ENCODE results near the gene BICC1. TPM values are rescaled to one million over a fixed set of nuclear protein-coding genes. Genes with fewer than 3 reads are reported as not detected.

Gene BICC1
- total RNA-seq, 1 experiment from 2014 or later = not detected

DNA sequence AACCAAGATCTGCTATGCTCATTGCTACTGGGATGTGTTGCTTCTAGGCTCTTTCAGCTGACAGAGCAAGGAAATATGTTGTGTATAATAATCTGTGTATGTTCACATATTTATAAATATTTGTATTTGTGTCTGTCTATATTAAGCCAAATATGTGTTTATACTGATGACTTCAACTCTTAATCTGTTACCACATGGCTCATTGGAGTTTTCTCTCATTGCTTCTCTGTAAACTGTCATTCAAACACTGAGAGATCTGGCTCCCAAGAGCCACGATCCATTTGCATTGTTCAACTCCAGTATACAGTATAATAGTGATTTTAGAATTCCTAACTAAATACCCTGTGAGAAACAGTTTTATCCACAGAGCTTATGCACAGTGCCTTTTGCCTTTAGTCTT lies 35.3 kb downstream of the BICC1 start:
- POLR2A ChIA-PET = no interaction called here
- H3K4me1 ChIP-seq (ENCODE audit: control insufficient read depth in 1 of 2, insufficient read depth in 2 of 2, low read length in 2 of 2) = no peaks in the 10 kb centered on the region
- no peak overlapping the region for H3K4me3 ChIP-seq (replicated peaks in 1 of 2; ENCODE audit: low read depth in 1 of 2, low read length in 2 of 2)
- no peak overlapping the region for H3K9ac ChIP-seq (ENCODE audit: low read length)
- H3K79me2 ChIP-seq (ENCODE audit: insufficient read depth, low read length) = no peaks in the 10 kb centered on the region
- ATAC-seq (no peak), DNase-seq (ENCODE audit: low read depth, low spot score) (no peak)
- H4K20me1 ChIP-seq (ENCODE audit: insufficient read depth) = no peaks in the 10 kb centered on the region
- no peaks in the 10 kb centered on the region for H3K9me2 ChIP-seq (ENCODE audit: insufficient read depth)
- H3K27me3 ChIP-seq (ENCODE audit: insufficient read depth, low read length) = 0 out of 2 replicates have a peak, but pooled peaks cover 6% of the 10 kb centered on the region
- BruUV-seq (replicated peaks) = no TSS peak
- H3K36me3 ChIP-seq (ENCODE audit: control insufficient read depth in 1 of 2, insufficient read depth in 2 of 2, low read length in 2 of 2) = no peaks in the 10 kb centered on the region
- H3K9me3 ChIP-seq (ENCODE audit: control insufficient read depth in 1 of 2, insufficient read depth in 1 of 2, low read depth in 1 of 2, low read length in 2 of 2) = no peaks in the 10 kb centered on the region
- RAD21 ChIA-PET (ENCODE audit: low non-redundant PET in 1 of 2, low total read pairs in 2 of 2, uncharacterized antibody in 2 of 2, unreplicated experiment in 2 of 2) = no interaction called here
- TF ChIP-seq, protein P1, sequence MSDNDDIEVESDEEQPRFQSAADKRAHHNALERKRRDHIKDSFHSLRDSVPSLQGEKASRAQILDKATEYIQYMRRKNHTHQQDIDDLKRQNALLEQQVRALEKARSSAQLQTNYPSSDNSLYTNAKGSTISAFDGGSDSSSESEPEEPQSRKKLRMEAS (IDR thresholded peaks at IDR 0.05) = no peak
- no peak for TF ChIP-seq ZFX (IDR thresholded peaks at IDR 0.05)
- no peak for TF ChIP-seq RAD21 (IDR thresholded peaks at IDR 0.05; ENCODE audit: low read depth)
- TF ChIP-seq SRF (IDR thresholded peaks at IDR 0.05; ENCODE audit: low read depth) = no peak
- TF ChIP-seq, protein P2, sequence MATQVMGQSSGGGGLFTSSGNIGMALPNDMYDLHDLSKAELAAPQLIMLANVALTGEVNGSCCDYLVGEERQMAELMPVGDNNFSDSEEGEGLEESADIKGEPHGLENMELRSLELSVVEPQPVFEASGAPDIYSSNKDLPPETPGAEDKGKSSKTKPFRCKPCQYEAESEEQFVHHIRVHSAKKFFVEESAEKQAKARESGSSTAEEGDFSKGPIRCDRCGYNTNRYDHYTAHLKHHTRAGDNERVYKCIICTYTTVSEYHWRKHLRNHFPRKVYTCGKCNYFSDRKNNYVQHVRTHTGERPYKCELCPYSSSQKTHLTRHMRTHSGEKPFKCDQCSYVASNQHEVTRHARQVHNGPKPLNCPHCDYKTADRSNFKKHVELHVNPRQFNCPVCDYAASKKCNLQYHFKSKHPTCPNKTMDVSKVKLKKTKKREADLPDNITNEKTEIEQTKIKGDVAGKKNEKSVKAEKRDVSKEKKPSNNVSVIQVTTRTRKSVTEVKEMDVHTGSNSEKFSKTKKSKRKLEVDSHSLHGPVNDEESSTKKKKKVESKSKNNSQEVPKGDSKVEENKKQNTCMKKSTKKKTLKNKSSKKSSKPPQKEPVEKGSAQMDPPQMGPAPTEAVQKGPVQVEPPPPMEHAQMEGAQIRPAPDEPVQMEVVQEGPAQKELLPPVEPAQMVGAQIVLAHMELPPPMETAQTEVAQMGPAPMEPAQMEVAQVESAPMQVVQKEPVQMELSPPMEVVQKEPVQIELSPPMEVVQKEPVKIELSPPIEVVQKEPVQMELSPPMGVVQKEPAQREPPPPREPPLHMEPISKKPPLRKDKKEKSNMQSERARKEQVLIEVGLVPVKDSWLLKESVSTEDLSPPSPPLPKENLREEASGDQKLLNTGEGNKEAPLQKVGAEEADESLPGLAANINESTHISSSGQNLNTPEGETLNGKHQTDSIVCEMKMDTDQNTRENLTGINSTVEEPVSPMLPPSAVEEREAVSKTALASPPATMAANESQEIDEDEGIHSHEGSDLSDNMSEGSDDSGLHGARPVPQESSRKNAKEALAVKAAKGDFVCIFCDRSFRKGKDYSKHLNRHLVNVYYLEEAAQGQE (IDR thresholded peaks at IDR 0.05; ENCODE audit: low read depth) = no peak
- no peak for TF ChIP-seq FOSL1 (IDR thresholded peaks at IDR 0.05; ENCODE audit: low read depth)
- TF ChIP-seq YY1 (IDR thresholded peaks at IDR 0.05; ENCODE audit: extremely low read depth, insufficient replicate concordance, low read depth, low read length) = no peak
- no peak for TF ChIP-seq JUND (IDR thresholded peaks at IDR 0.05)
- TF ChIP-seq ZNF274 (IDR thresholded peaks at IDR 0.05; ENCODE audit: low read depth, low read length) = no peak
- no peak for TF ChIP-seq POLR2AphosphoS5 (IDR thresholded peaks at IDR 0.05; ENCODE audit: low read depth, low read length)
- no peak for TF ChIP-seq CEBPB (IDR thresholded peaks at IDR 0.05; ENCODE audit: low read depth)
- H3K27ac ChIP-seq (ENCODE audit: low read depth, low read length) = no peak overlapping the region
- intact Hi-C loops (cut with micrococcal nuclease) = no loop called here
- no peak overlapping the region for H2AFZ ChIP-seq (ENCODE audit: low read depth, low read length, poor library complexity, severe bottlenecking)
- CTCF ChIA-PET = no interaction called here
- no peak overlapping the region for H3K4me2 ChIP-seq (ENCODE audit: low read length)
